ENCODE data around the gene CTSW.
A peak's percentile ranks its signal among the peaks of the same experiment; 100 is the strongest.

CTSW gene

GRCh38 chr11:65917077-65917433 is 37.4 kb downstream of the CTSW start:
- 86% methylated on average over 3 of the region's 3 CpGs for WGBS
- Histone ChIP-seq H2BK5ac (ENCODE audit: low read depth, low read length, poor library complexity, severe bottlenecking) (peak overlapping the region; percentile 95), H2BK12ac (ENCODE audit: low read length in 2 of 2) (peak overlapping the region; percentile 75 to 95), H3K27me3 (ENCODE audit: control insufficient read depth in 1 of 2, insufficient read depth in 1 of 2, low read length in 2 of 2) (no peaks in the 10 kb centered on the region), H2BK120ac (ENCODE audit: low read depth, low read length) (peak overlapping the region; percentile 89), H3K9ac (ENCODE audit: low read length) (peak overlapping the region; percentile 98), H2AFZ (ENCODE audit: low read depth, low read length) (no peak overlapping the region), H4K8ac (ENCODE audit: low read length) (peak overlapping the region; percentile 90), H3K4me1 (ENCODE audit: control insufficient read depth, insufficient read depth, low read depth, low read length) (peaks cover 63% of the 10 kb centered on the region), H3K4ac (ENCODE audit: low read depth in 1 of 2, low read length in 2 of 2) (peak overlapping the region; percentile 93 to 95), H2AK5ac (ENCODE audit: low read length, severe bottlenecking) (peak overlapping the region; percentile 93), H3K36me3 (ENCODE audit: control insufficient read depth in 1 of 2, insufficient read depth in 2 of 2, low read depth in 1 of 2, low read length in 2 of 2) (peaks cover 28 to 30% of the 10 kb centered on the region in 2 experiments), H3K27ac (ENCODE audit: low read length, poor library complexity, severe bottlenecking) (peak overlapping the region; percentile 99), H3K18ac (ENCODE audit: low read depth in 1 of 2, low read length in 2 of 2) (peak overlapping the region; percentile 97 to 98), H3K23ac (ENCODE audit: low read length in 2 of 2) (peak overlapping the region in 1 of 2 experiments; percentile 16), H3K9me3 (ENCODE audit: control insufficient read depth, low read length) (no peaks in the 10 kb centered on the region), H4K91ac (ENCODE audit: low read length) (peak overlapping the region; percentile 89), H3K4me2 (ENCODE audit: low read length, poor library complexity, severe bottlenecking) (peak overlapping the region; percentile 25), H3K14ac (ENCODE audit: low read length in 2 of 2) (peak overlapping the region in 1 of 2 experiments; percentile 86), H3K79me1 (replicated peaks; ENCODE audit: low read length, poor library complexity, severe bottlenecking) (peaks cover 16% of the 10 kb centered on the region), H3K4me3 (ENCODE audit: insufficient read depth in 1 of 2, low read depth in 1 of 2, low read length in 2 of 2) (peak overlapping the region in 1 of 2 experiments; percentile 98), H2BK15ac (ENCODE audit: low read depth, poor library complexity, severe bottlenecking) (peak overlapping the region; percentile 98)
- DNase-seq = no peak

GRCh38 chr11:65917434-65918210 is 38.0 kb downstream of the CTSW start:
- Histone ChIP-seq H3K9me3 (ENCODE audit: control insufficient read depth, low read length) (no peaks in the 10 kb centered on the region), H3K4ac (ENCODE audit: low read depth in 1 of 2, low read length in 2 of 2) (peak overlapping the region; percentile 7 to 98), H3K23ac (ENCODE audit: low read length in 2 of 2) (peak overlapping the region in 1 of 2 experiments; percentile 16), H3K79me1 (replicated peaks; ENCODE audit: low read length, poor library complexity, severe bottlenecking) (peaks cover 17% of the 10 kb centered on the region), H2BK12ac (ENCODE audit: low read length in 2 of 2) (peak overlapping the region; percentile 70 to 95), H3K4me1 (ENCODE audit: control insufficient read depth, insufficient read depth, low read depth, low read length) (peaks cover 60% of the 10 kb centered on the region), H3K4me3 (ENCODE audit: insufficient read depth in 1 of 2, low read depth in 1 of 2, low read length in 2 of 2) (peak overlapping the region; percentile 40 to 98), H2AFZ (ENCODE audit: low read depth, low read length) (no peak overlapping the region), H3K9ac (ENCODE audit: low read length) (peak overlapping the region; percentile 98), H2BK5ac (ENCODE audit: low read depth, low read length, poor library complexity, severe bottlenecking) (peak overlapping the region; percentile 91), H2BK15ac (ENCODE audit: low read depth, poor library complexity, severe bottlenecking) (peak overlapping the region; percentile 17), H3K14ac (ENCODE audit: low read length in 2 of 2) (peak overlapping the region in 1 of 2 experiments; percentile 86), H3K18ac (ENCODE audit: low read depth in 1 of 2, low read length in 2 of 2) (peak overlapping the region; percentile 94 to 98), H3K27ac (ENCODE audit: low read length, poor library complexity, severe bottlenecking) (peak overlapping the region; percentile 99), H2AK5ac (ENCODE audit: low read length, severe bottlenecking) (peak overlapping the region; percentile 93), H3K4me2 (ENCODE audit: low read length, poor library complexity, severe bottlenecking) (peak overlapping the region; percentile 25), H3K36me3 (ENCODE audit: control insufficient read depth in 1 of 2, insufficient read depth in 2 of 2, low read depth in 1 of 2, low read length in 2 of 2) (peaks cover 34 to 35% of the 10 kb centered on the region in 2 experiments), H2BK120ac (ENCODE audit: low read depth, low read length) (no peak overlapping the region), H3K27me3 (ENCODE audit: control insufficient read depth in 1 of 2, insufficient read depth in 1 of 2, low read length in 2 of 2) (no peaks in the 10 kb centered on the region), H4K8ac (ENCODE audit: low read length) (peak overlapping the region; percentile 99), H4K91ac (ENCODE audit: low read length) (peak overlapping the region; percentile 99)
- DNase-seq = no peak
- WGBS = 92% methylated on average over 35 of the region's 35 CpGs

- Histone ChIP-seq H3K4me3 (ENCODE audit: insufficient read depth in 1 of 2, low read depth in 1 of 2, low read length in 2 of 2) (peak within 1 kb of the TSS; percentile 91 to 98), H3K14ac (ENCODE audit: low read length in 2 of 2) (peak within 1 kb of the TSS; percentile 94 to 95), H3K18ac (ENCODE audit: low read depth in 1 of 2, low read length in 2 of 2) (peak within 1 kb of the TSS; percentile 94 to 98), H3K36me3 (ENCODE audit: control insufficient read depth in 1 of 2, insufficient read depth in 2 of 2, low read depth in 1 of 2, low read length in 2 of 2) (peaks cover 39 to 44% of the 10 kb centered on the region in 2 experiments), H3K27me3 (ENCODE audit: control insufficient read depth in 1 of 2, insufficient read depth in 1 of 2, low read length in 2 of 2) (no peaks in the 10 kb centered on the region), H3K4me2 (ENCODE audit: low read length, poor library complexity, severe bottlenecking) (peak within 1 kb of the TSS; percentile 96), H3K9ac (ENCODE audit: low read length) (peak within 1 kb of the TSS; percentile 98), H3K79me1 (replicated peaks; ENCODE audit: low read length, poor library complexity, severe bottlenecking) (peaks cover 12% of the 10 kb centered on the region), H3K4me1 (ENCODE audit: control insufficient read depth, insufficient read depth, low read depth, low read length) (peaks cover 51% of the 10 kb centered on the region), H2BK5ac (ENCODE audit: low read depth, low read length, poor library complexity, severe bottlenecking) (peak within 1 kb of the TSS; percentile 91), H3K23ac (ENCODE audit: low read length in 2 of 2) (peak within 1 kb of the TSS in 1 of 2 experiments; percentile 95), H4K91ac (ENCODE audit: low read length) (peak within 1 kb of the TSS; percentile 99), H2AK5ac (ENCODE audit: low read length, severe bottlenecking) (peak within 1 kb of the TSS; percentile 93), H2AFZ (ENCODE audit: low read depth, low read length) (peak within 1 kb of the TSS; percentile 55), H3K27ac (ENCODE audit: low read length, poor library complexity, severe bottlenecking) (peak within 1 kb of the TSS; percentile 80), H3K9me3 (ENCODE audit: control insufficient read depth, low read length) (no peaks in the 10 kb centered on the region), H2BK12ac (ENCODE audit: low read length in 2 of 2) (peak within 1 kb of the TSS; percentile 70 to 95), H4K8ac (ENCODE audit: low read length) (peak within 1 kb of the TSS; percentile 99), H2BK120ac (ENCODE audit: low read depth, low read length) (peak within 1 kb of the TSS; percentile 100), H2BK15ac (ENCODE audit: low read depth, poor library complexity, severe bottlenecking) (peak within 1 kb of the TSS; percentile 91), H3K4ac (ENCODE audit: low read depth in 1 of 2, low read length in 2 of 2) (peak within 1 kb of the TSS; percentile 94 to 98)
- no peak for DNase-seq
- WGBS = 7% methylated on average over 65 of the region's 77 CpGs
These were observed 38.8 kb downstream of the CTSW start, which contains the start of gene C11orf68 for GRCh38 chr11:65918211-65919140. TSS of gene C11orf68 (minus strand) at chr11:65919062. CDS start at chr11:65919031, 31 bp downstream.
